Panc1 (cell line): Measurements from ENCODE around the gene PLXNC1. TPM values are rescaled to one million over a fixed set of nuclear protein-coding genes. Genes with fewer than 3 reads are reported as not detected.

Source experiments
- ATAC-seq: fragments of 200-7000 bp; cut with Tn5 transposase; 2 replicates; pipeline ENCODE4 v1.9.1; 2020; ENCODE audit warnings: mild to moderate bottlenecking, moderate library complexity
- BruUV-seq: library from RNA; stranded (reverse); fragments of 400-500 nt; replicated peaks from 2 replicates; lab custom pipeline; 2021; lab: Mats Ljungman, UMichigan
- CTCF ChIA-PET: fragments of 300-600 bp; sonication (Branson Sonifier 250); formaldehyde crosslinking; loops from one replicate; lab custom pipeline; 2022; ENCODE audit warnings: antibody characterized with exemption; lab: Charles Lee
- POLR2A ChIA-PET: fragments of 300-600 bp; sonication (Branson Sonifier 250); formaldehyde crosslinking; loops from one replicate; lab custom pipeline; 2022; ENCODE audit warnings: antibody characterized with exemption; lab: Charles Lee
- DNase-seq: peaks from one replicate; pipeline ENCODE4 v3.0.0-alpha.2; 2010; ENCODE audit warnings: low read depth, low spot score
- H3K27ac ChIP-seq: 2 replicates; pipeline ENCODE4 v1.5.1; 2011; ENCODE audit warnings: mild to moderate bottlenecking, low read length, inconsistent platforms
- H3K27me3 ChIP-seq: fragments of 200-500 bp; sonication (Bioruptor generic); 2 replicates; pipeline ENCODE4 v1.6.0; 2014; ENCODE audit warnings: low read length, inconsistent platforms; ENCODE audit not compliant: control insufficient read depth, insufficient read depth
- H3K36me3 ChIP-seq: fragments of 200-500 bp; sonication (Bioruptor generic); 2 replicates; pipeline ENCODE4 v1.5.1; 2014; ENCODE audit warnings: inconsistent platforms, mild to moderate bottlenecking, low read length, moderate library complexity; ENCODE audit not compliant: control insufficient read depth, insufficient read depth
- H3K4me1 ChIP-seq: 2 replicates; pipeline ENCODE4 v1.5.1; 2011; ENCODE audit warnings: inconsistent platforms, mild to moderate bottlenecking, low read length, moderate library complexity; ENCODE audit not compliant: control insufficient read depth, insufficient read depth
- H3K4me3 ChIP-seq, 2 experiments: 2 replicates each; pipeline ENCODE4 v1.5.1; 2011 to 2012; ENCODE audit warnings: low read depth in 2 of 2, low read length in 2 of 2, mild to moderate bottlenecking in 2 of 2, inconsistent platforms in 1 of 2, moderate library complexity in 1 of 2
- H3K9me3 ChIP-seq: fragments of 200-500 bp; sonication (Bioruptor generic); 2 replicates; pipeline ENCODE4 v1.5.1; 2014; ENCODE audit warnings: low read depth, mild to moderate bottlenecking, inconsistent platforms, low read length, moderate library complexity; ENCODE audit not compliant: control insufficient read depth, insufficient read depth
- POLR2AphosphoS5 ChIP-seq: IDR thresholded peaks from 2 replicates; pipeline ENCODE4 v1.6.1; 2012; ENCODE audit warnings: mild to moderate bottlenecking, low read depth, low read length, moderate library complexity
- REST ChIP-seq, 2 experiments: IDR thresholded peaks; 2 replicates each; pipeline ENCODE4 v1.6.1; 2011 to 2012; ENCODE audit warnings: low read depth in 2 of 2, control low read depth in 1 of 2, low read length in 1 of 2, mild to moderate bottlenecking in 1 of 2, moderate library complexity in 1 of 2; ENCODE audit not compliant: insufficient read depth in 1 of 2
- SIN3A ChIP-seq: IDR thresholded peaks from 2 replicates; pipeline ENCODE4 v1.6.1; 2012; ENCODE audit warnings: low read depth, mild to moderate bottlenecking, low read length, moderate library complexity, borderline replicate concordance; ENCODE audit not compliant: insufficient read depth
- TCF7L2 ChIP-seq: IDR thresholded peaks from 2 replicates; pipeline ENCODE4 v1.6.1; 2011; ENCODE audit warnings: mild to moderate bottlenecking, low read depth, low read length, inconsistent platforms
- in situ Hi-C: cut with HindIII; loops from 2 replicates; pipeline ENCODE4 v1.10.0; 2016; ENCODE audit warnings: low sequenced_read_pairs, low pct_unique_long_range_greater_than_20kb
- intact Hi-C: fragments of 100-400 bp; cut with micrococcal nuclease; formaldehyde crosslinking; loops from one replicate; pipeline ENCODE4 v1.10.0; 2022; ENCODE audit not compliant: unreplicated experiment
- total RNA-seq: library from RNA; stranded (reverse); gene quantifications from one replicate; pipeline ENCODE4 v1.2.1, GENCODE V29; 2021; ENCODE audit not compliant: unreplicated experiment
- TF ChIP-seq, protein P1 (sequence below): fragments of 450-650 bp; IDR thresholded peaks from 2 replicates; pipeline ENCODE4 v1.5.1; 2017; ENCODE audit warnings: mild to moderate bottlenecking

The PLXNC1 gene
- total RNA-seq, 1 experiment from 2014 or later, result 0.57 TPM

DNA sequence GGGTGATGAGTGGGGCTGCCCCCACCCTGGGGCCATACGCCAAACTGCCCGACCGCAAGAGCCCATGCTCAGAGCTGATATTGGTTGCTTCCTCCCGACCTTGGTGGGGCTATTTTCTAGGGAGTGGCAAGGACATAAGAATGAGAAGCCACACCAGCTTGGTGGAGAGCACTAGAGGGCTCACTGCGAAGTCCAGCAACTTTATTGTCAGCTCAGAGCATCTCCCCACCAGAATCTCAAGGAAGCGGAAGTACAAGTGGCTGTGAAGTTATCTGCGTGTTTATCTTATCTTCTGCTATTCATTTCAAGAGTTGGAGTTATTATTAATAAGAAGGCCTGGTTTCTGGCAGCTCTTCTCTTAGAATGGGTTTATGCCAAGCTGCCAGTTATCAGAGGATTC is 4.9 kb upstream of the PLXNC1 start:
- BruUV-seq, result no TSS peak
- POLR2A ChIA-PET, result no interaction called here
- Histone ChIP-seq H3K9me3 (no peaks in the 10 kb centered on the region), H3K36me3 (no peaks in the 10 kb centered on the region; the same call in 1 of the 2 replicates), H3K4me3 (no peak overlapping the region), H3K27me3 (peaks cover 30% of the 10 kb centered on the region), H3K27ac (no peak overlapping the region), H3K4me1 (no peaks in the 10 kb centered on the region; the same call in 1 of the 2 replicates)
- CTCF ChIA-PET, result no interaction called here
- in situ Hi-C loops (no loop called here), intact Hi-C loops (no loop called here)
- DNase-seq (no peak), ATAC-seq (no peak)
- TF ChIP-seq POLR2AphosphoS5 (no peak), TCF7L2 (no peak), REST (IDR thresholded peaks at IDR 0.05; ENCODE audit: insufficient read depth in 1 of 2, low read depth in 2 of 2, low read length in 1 of 2) (no peak), SIN3A (no peak)
- TF ChIP-seq, protein P1, sequence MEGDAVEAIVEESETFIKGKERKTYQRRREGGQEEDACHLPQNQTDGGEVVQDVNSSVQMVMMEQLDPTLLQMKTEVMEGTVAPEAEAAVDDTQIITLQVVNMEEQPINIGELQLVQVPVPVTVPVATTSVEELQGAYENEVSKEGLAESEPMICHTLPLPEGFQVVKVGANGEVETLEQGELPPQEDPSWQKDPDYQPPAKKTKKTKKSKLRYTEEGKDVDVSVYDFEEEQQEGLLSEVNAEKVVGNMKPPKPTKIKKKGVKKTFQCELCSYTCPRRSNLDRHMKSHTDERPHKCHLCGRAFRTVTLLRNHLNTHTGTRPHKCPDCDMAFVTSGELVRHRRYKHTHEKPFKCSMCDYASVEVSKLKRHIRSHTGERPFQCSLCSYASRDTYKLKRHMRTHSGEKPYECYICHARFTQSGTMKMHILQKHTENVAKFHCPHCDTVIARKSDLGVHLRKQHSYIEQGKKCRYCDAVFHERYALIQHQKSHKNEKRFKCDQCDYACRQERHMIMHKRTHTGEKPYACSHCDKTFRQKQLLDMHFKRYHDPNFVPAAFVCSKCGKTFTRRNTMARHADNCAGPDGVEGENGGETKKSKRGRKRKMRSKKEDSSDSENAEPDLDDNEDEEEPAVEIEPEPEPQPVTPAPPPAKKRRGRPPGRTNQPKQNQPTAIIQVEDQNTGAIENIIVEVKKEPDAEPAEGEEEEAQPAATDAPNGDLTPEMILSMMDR, result no peak

- H3K27ac ChIP-seq, result no peak overlapping the region
- no peaks in the 10 kb centered on the region; the same call in 1 of the 2 replicates for H3K36me3 ChIP-seq
- TF ChIP-seq TCF7L2 (no peak), POLR2AphosphoS5 (no peak), REST (IDR thresholded peaks at IDR 0.05; ENCODE audit: insufficient read depth in 1 of 2, low read depth in 2 of 2, low read length in 1 of 2) (no peak), SIN3A (no peak)
- TF ChIP-seq, protein P1, result no peak
- in situ Hi-C loops, result no loop called here
- DNase-seq, result no peak
- ChIA-PET POLR2A (no interaction called here), CTCF (no interaction called here)
- no peak for ATAC-seq
- peaks cover 30% of the 10 kb centered on the region for H3K27me3 ChIP-seq
- BruUV-seq, result no TSS peak
- no peaks in the 10 kb centered on the region for H3K9me3 ChIP-seq
- H3K4me3 ChIP-seq, result no peak overlapping the region
- H3K4me1 ChIP-seq, result no peaks in the 10 kb centered on the region; the same call in 1 of the 2 replicates
- intact Hi-C loops, result no loop called here
These were observed 4.4 kb upstream of the PLXNC1 start for GRCh38 chr12:94143951-94144350.
